NCI-H1105 (cell line): Measurements from ENCODE around the gene MRPL28.
A peak's percentile ranks its signal among the peaks of the same experiment; 100 is the strongest.
"Not testable (repeated sequence)": the region's sequence is repeated elsewhere in the genome, so short reads cannot be mapped to it uniquely, and the experiment has no call there.

Source experiments
- DNase-seq: peaks from one replicate; lab custom pipeline; 2025; lab: John Stamatoyannopoulos, UW

Gene MRPL28

DNA sequence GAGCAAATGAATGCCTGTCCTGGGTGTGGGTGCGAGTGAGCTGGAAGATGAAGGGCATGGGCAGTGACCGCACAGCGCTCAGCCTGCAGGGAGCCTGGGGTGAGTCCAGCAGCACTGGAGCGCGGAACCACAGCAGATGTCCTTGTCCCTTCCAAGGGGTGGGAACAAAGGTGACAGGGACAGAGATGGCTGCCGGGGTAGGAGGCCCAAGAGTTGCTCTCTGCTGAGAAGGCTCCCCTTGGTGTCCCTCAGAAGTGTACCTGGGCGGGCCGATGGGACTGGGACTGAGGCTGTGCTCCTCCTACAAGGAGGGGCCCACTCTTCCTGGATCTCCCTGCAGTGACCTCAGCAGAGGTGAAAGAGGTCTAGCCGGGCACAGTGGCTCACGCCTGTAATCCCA is 19.0 kb upstream of the MRPL28 start:
- DNase-seq, result no peak

DNA sequence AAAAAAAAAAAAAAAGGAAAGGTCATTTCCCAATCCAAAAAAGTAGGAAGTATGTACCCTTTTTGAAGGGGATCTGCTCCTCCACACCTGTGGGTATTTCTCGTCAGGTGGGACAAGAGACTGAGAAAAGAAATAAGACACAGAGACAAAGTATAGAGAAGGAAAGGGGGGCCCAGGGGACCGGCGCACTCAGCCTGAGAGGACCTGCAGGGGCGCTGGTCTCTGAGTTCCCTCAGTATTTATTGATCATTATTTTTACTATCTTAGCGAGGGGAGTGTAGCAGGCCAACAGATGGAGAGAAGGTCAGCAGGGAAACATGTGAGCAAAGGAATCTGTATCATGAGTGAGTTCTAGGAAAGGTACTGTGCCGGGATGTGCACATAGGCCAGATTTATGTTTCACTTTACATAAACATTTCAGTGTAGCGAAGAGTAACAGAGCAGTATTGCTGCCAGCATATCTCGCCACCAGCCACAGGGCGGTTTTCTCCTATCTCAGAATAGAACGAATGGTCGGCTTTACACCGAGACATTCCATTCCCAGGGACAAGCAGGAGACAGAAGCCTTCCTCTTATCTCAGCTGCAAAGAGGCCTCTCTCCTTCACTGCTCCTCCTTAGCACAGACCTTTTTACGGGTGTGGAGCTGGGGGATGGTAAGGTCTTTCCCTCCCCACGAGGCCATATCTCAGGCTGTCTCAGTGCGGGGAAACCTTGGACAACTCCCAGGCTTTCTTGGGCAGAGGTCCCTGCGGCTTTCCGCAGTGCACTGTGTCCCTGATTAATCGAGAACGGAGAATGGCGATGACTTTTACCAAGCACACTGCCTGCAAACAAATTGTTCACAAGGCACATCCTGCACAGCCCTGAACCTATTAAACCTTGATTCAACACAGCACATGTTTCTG is 17.7 kb upstream of the MRPL28 start:
- DNase-seq, result not testable (repeated sequence)

DNA sequence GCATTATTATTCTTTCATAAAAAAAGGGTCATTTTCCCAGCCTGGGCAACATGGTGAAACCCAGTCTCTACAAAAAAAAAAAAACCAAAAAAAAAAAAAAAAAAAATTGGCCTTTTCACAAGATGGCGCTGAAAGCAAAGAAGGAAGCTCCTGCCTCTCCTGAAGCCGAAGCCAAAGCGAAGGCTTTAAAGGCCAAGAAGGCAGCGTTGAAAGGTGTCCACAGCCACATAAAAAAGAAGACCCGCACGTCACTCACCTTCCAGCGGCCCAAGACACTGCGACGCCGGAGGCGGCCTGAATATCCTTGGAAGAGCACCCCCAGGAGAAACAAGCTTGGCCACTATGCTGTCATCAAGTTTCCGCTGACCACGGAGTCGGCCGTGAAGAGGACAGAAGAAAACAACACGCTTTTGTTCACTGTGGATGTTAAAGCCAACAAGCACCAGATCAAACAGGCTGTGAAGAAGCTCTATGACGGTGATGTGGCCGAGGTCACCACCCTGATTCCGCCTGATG is 16.4 kb upstream of the MRPL28 start:
- no peak for DNase-seq

DNA sequence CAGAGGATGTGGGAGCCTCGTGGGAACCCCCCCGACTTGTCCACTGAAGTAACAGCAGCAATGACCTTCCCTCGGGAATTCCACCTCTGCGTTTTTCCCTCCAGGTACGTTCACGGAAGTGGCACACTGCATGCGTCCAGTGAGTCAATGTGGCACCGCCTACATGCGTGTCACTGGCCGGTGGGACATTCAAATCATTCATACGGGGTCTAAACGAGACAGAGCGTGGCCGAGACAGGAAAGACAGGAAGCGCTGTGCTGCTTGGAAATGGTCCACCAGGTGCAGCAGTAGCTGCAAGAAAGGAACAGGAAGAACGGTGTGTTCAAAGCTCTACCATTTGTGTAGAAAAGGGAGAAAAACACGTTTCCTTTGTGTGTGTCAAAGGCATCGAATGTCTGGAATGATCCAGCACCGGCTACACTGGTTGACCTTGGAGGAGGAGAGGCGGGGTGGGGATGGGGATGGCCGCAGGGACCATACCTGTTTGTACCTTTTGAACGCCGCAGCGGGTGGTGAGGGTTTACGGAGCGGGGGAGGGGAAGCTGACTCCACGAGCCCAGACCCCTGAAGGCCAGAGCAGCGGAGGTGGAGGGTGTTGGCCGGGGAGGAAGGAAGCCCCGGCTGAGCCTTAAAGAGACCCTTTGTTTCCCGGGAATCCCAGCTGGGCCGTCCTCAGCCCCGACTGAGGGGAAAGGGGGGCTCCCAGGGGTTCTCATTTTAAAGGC is 13.2 kb upstream of the MRPL28 start:
- DNase-seq, result no peak

DNA sequence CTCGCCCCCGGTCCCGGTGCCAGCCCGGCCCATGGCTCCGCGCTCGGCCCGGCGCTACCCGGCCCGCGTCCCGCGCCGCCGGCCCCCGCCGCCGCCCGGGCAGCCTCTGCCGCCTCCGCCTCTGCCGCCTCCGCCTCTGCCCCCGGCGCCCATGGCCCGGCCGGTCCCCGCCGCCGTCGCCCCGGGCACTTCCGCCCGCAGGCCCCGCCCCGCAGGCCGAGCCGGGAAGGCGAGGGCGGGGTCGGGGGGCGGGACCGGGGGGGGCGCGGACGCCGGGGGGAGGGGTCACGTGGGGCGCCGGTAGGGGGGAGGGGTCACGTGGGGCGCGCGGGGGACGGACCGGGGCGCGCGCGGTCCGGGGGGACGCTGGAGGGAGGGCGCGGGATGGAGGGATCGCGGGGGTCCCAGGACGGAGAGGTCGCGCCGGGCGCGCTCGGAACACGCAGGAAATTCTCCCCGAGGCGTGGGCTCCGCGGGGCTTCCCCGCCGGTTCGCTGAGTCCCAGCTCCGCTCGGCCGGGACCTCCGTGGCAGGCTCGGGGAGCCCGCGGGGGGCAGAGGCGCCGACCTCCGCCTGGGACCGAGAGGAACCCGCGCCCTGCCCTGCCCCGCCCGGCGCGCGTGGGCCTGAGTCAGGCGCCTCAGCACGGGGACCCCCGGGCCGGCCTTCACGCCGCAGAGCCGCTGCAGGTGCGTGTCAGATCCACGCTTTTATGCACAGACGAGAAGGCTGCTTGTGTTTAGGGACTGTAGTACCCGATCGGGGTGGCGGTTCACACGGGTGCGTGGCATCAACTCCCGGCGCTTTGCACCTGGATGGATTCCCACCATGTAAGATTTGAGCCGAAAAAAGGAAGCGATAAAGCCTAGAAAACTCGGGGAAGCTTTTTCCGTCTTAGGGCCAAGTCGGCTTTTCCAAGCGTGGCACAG is 11.7 kb upstream of the MRPL28 start, which contains the start of gene PGAP6:
Gene PGAP6 (minus strand): TSS at position 190 of the 929 bp plus-strand sequence. CDS start 157 bp downstream, at position 33.
- peak; percentile 26 for DNase-seq

DNA sequence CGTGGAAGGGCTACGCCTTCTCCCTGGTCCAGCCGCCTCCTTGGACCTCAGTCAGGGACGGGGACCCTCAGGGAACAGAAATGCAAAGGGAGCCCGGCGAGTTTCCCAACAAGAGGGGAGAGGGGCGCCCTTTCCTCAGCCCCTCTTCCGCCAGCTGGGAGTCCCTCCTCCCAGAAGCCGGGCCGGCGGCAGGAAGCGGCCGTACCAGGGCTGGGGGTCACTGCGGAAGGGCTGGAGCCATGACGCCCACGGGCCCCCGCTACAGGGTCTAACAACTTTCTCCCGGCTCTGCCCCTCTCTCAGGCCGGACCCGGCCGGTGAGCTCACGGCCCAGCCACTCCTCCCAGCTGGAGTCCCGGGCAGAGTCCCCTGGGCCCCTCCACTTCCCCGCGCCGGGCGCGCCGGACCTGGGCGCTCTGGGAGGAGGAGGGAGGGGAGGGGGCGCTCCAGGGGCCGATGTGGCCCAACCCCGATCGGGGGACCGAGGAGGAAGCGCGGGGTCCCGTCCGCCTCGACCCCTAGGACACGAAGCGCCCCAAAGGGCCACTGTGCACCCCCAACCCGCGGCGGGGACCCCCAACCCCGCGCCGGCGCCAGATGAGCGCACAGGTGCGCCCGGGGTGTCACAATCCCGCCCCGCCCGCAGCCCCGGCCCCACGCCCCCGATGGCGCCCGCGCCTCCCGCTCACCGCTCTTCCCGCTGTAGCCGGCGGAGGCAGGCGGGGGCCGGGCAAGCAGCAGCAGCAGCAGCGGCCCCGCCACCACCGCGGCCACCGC is 10.9 kb upstream of the MRPL28 start:
- DNase-seq, result no peak

DNA sequence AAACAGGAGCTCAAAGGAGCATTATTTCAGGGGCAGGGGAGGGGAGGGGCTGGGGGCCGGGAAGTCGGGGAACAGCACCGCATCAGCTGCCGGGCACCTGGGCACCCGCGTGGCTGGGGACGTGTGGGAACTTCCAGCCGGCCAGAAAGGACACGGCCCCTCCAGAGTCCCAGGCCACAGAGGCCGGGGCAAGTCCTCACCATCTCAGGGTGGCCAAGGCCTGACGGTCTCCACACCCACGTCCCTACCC is 10.3 kb upstream of the MRPL28 start:
- DNase-seq, result no peak

DNA sequence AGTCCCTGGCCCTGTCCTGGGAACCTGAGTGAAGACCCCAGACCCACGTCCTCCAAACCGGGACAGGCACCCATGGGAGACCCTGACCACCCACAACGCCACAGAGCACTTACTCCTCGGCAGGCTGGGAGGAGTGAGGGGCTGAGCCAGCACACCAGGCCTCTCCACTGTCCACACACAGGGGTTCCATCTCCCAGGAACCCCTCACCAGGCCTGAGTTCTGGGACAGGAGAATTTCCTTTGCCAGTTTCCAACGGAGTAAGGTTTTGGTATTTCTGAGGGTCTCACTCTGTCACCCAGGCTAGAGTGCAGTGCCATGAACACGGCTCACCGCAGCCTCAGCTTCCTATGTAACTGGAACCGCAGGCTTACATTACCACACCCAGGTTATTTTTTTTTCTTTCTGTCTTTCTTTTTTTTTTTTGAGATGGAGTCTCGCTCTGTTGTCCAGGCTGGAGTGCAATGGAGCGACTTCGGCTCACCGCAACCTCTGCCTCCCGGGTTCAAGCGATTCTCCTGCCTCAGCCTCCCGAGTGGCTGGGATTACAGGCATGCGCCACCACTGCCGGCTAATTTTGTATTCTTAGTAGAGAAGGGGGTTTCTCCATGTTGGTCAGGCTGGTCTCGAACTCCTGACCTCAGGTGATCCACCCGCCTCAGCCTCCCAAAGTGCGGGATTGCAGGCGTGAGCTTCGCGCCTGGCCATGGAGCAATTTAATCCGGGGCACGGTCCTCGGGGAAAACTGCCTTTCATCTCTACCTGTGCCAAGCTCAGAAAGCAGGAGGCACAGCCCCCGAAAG is 9.8 kb upstream of the MRPL28 start:
- DNase-seq, result no peak

DNA sequence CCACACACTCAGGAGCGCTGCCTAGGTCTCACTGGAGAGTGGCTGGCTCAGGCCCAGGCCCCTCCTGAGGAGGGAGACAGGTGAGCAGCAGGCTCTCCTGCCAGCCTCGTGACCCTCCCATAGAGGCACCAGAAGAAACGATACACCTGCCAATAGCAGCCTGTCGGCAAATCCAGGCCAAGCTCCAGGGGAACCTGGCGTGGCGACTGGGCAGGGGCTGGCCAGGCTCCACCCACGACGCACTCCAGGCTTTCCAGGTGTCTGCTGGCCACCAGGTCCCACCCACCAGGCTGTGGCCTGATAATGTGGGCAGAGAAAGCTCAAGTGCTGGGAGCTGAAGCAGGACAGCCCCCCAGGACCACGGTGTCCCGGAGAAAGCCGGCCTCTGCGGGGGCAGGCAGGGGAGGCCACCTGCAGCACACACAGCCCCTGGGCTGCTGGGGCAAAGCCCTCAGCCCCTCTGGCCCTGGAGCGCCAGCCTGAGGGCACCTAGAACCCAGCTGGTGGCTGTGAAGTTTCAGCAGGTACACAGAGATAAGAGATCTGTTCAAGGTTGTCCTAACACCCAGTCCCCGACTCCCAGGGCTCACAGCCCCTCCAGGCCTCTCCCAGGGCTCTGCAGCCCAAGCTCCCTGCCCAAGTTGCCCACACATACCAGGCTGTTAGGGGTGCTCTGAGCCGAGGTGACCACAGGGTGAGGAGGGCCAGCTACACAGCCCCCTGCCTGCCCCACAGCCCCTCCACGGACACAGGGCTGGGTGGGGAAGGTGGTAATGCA is 9.0 kb upstream of the MRPL28 start:
- peak; percentile 81 for DNase-seq

DNA sequence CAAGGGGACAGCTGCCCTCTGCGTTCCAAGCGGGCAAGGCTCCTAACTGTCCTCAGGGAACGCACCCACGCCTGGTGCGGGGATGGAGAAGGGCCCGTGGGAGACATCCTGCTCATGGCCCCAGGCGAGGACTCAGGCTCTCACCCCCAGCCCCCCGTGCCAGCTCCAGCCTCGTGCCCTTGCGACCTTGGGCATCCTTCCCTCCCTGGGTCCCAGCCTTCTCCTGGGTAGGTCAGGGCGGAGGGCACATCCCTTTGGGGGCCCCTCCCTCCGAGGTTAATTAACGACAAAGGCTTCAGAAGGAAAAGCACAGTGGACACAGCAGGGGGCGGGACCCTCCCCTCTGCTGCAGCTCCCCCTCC is 8.5 kb upstream of the MRPL28 start:
- DNase-seq, result no peak

DNA sequence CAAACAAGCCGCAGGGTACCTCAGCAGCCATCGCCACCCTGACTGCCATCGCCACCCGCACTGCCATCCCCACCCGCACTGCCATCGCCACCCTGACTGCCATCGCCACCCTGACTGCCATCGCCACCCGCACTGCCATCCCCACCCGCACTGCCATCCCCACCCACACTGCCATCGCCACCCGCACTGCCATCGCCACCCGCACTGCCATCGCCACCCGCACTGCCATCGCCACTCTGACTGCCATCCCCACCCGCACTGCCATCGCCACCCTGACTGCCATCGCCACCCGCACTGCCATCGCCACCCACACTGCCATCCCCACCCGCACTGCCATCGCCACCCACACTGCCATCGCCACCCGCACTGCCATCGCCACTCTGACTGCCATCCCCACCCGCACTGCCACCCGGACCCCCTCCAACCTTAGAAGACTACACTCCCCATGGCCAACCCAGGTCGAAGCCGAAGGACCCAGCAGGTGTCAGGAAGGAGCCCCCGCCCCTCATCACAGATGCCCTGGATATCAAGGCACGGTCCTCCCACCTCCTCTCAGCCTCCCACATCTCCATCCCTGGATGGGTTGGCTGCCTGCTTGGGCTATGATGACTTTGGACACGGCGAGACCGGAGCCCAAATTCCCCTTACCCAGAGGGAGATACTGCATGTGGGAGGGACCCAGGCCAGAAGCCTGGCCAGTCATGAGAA is 7.9 kb upstream of the MRPL28 start:
- not testable (repeated sequence) for DNase-seq

DNA sequence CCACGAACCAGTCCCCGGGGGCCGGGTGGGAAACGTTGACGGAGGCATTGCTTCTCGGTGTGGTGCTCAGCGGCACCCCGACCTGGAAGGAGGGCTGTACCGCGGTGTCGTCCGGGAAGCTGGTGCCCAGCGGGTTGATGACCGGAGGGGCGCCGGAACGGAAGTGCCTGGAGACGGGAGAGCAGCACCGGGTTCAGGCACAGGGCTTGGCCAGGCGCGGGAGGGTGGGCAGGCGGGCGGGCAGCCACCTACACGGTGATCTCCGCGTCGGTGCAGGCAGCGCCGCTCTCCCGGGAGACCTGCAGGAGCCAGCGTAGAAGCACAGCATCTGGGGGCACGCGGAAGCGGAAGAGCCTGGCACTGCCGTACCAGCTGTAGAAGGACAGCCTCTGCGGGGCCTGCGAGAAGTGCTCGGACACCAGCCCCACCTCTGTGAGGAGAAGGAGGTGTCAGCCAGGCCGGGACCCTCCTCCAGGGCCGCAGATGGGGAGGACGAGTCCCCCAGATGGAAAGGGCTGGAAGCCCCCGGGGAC is 7.1 kb upstream of the MRPL28 start:
- no peak for DNase-seq

DNA sequence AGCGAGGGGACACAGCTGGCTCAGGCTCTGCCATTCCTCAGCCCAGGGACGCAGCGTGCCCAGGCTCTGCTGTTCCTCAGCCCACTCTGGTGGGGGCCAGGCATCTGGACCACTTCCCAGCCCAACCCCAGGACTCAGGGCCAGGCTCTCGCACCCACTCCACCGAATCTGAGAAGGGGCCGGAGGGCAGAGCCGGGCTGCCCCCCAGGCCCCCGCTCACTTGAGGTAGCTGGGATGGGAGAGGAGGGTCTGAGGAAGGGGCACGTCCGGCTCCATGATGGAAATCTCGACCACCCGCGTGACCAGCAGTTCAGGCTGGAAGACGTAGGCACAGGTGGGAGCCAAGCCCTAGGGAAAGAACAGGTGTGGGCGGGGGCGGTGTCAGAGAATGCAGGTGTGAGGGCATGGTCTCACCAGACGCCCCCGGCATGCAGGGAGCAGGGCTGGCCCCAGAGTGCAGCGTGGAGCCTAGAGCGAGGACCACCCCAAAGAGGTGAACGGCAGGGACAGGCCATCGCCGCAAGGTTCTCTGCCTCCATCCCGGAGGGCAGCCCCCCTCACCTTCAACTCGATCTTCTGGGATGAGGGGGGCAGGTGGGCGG is 6.6 kb upstream of the MRPL28 start:
- DNase-seq, result no peak

DNA sequence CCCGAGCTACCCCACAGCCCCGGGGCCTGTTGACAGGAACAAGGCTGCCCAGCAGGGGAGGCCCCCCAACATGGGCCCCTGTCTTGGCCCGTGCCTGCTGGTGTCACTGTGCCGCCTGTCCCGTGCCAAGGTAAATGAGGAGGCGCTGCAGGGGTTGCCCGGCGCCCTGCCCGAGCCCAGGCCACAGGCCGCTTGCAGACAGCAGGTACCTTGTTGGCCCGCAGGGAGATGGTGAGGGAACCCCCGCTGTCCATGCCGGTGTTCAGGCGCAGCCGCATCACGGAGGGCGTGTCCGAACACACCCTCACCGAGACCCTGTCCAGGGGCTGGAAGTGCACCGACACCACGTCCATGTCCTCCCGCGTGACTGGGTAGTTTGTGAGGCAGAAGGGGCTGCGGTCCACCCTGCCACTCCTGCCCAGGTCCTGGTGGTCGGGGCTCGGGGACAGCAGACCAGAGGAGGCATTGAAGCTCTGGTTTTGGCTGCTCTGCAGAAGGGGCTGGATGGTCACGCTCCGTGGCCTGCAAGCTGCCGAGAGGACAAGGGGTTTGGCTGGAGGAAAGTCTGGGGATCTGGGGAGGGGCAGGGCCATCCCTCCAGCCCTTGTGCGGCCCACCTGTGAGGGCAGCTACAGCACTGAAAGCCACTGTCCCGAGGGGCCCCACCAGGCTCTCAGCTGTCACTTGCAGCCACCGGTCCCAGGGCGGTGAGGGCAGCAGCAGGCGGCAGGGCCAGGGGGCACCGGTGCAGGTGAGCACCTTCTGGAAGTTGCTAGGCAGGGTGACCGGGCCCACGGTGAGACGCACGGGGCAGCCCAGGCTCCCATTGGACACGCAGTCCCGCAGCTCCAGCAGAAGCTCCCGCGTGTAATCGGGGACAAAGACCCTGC is 5.8 kb upstream of the MRPL28 start:
- no peak for DNase-seq

DNA sequence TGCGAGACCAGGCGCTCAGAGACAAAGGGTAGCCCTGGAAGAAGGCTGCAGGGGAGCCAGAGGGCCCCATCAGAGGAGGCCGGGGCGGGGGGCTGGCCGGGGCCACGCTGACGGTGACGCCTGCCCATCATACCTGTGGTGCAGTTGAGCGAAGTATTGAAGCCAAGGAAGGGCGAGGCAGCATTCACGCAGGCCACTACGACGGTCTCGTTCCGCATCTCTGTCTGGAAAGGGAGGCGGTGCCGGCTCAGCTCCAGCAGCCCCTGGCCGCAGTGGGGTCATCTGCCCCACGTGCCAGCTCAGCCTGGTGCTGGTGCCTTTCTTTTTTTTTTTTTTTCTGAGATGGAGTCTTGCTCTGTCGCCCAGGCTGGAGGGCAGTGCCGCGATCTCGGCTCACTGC is 4.9 kb upstream of the MRPL28 start:
- no peak for DNase-seq

DNA sequence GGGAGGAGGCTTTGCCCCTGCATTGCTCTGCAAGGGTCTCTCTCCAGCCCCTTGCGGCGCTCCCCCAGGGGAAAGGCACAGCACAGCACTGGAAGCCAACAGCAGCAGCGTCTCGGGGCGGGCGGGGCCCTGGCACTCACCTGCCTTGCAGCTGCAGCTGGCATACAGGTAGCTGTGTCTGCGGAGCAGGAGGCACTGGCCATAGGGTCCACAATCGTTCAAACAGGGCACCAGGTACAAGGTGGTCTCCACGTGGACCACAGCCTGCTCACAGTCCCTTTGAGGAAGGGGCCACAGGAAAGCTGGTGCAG is 4.2 kb upstream of the MRPL28 start:
- DNase-seq, result no peak

DNA sequence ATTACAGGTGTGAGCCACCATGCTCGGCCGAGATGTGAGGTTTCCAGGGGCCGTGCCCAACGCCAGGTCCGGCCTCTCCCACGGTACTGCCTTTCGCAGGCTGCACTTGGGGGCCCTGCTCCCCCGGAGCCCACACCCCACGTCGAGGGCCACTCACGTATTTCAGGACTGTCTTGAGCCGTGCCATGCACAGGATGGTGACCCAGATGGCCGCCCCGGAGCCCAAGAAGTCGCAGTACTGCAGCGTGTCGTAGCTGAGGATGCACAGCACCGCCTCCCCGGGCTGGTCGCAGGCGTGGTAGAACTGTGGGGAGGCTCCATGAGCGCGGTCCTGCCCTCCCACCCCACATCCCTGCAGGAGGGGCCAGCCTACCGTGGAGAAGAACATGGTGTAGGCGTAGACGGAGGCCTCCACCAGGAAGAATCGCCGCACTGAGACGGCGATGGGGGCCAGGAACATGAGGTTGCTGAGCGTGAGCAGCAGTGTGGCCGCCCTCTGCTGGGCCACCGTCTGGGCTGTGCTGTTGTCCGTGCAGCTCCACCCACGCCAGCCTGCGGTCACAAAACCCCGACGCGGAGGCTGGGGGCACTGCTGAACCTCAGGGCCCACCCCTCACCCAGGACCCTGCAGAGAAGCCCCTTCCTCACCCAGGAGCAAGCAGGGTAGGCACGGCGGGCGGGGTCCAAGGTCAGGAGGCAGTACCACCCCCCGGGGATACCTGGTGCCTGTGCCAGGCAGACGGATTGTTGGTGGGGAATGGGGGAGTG is 3.7 kb upstream of the MRPL28 start:
- DNase-seq, result no peak
